ENCODE data around the gene CIB1. TPM values are rescaled to one million over a fixed set of nuclear protein-coding genes. Genes with fewer than 3 reads are reported as not detected.

The CIB1 gene
- total RNA-seq, 1 experiment from 2014 or later = 113 TPM

GRCh38 chr15:90240856-90241255 lies 7.1 kb upstream of the CIB1 start:
- Histone ChIP-seq H3K4me1 (replicated peaks; ENCODE audit: insufficient read depth) (peaks cover 16% of the 10 kb centered on the region; the same call in 1 of the 2 replicates), H4K20me1 (ENCODE audit: insufficient read depth) (no peaks in the 10 kb centered on the region), H3K4me3 (no peak overlapping the region), H3K9me3 (ENCODE audit: insufficient read depth, low read depth) (no peaks in the 10 kb centered on the region), H3K27ac (no peak overlapping the region), H3K9me2 (ENCODE audit: insufficient read depth) (no peaks in the 10 kb centered on the region), H3K36me3 (ENCODE audit: low read depth) (peaks cover 18% of the 10 kb centered on the region), H2AFZ (no peak overlapping the region), H3K4me2 (no peak overlapping the region), H3F3A (ENCODE audit: insufficient read depth, low read depth) (peaks cover 27% of the 10 kb centered on the region; the same call in 1 of the 2 replicates), H3K79me2 (ENCODE audit: low read depth) (0 out of 2 replicates have a peak, but pooled peaks cover 8% of the 10 kb centered on the region), H3K27me3 (ENCODE audit: insufficient read depth, low read depth) (no peaks in the 10 kb centered on the region)
- DNase-seq = no peak
- ChIA-PET POLR2A (ENCODE audit: unreplicated experiment) (no interaction called here), CTCF (no interaction called here)
- intact Hi-C loops (cut with micrococcal nuclease; ENCODE audit: unreplicated experiment) = no loop called here
- BruUV-seq (replicated peaks) = no TSS peak
- TF ChIP-seq CTCF (conservative IDR thresholded peaks at IDR 0.05) (no peak), EZH2 (IDR thresholded peaks at IDR 0.05; ENCODE audit: low read depth) (no peak)

GRCh38 chr15:90239371-90239770 lies 5.6 kb upstream of the CIB1 start:
- Histone ChIP-seq H3K4me2 (no peak overlapping the region), H3K79me2 (ENCODE audit: low read depth) (peaks cover 18% of the 10 kb centered on the region), H3K36me3 (ENCODE audit: low read depth) (peaks cover 18% of the 10 kb centered on the region), H3K27me3 (ENCODE audit: insufficient read depth, low read depth) (no peaks in the 10 kb centered on the region), H3K27ac (no peak overlapping the region), H3K4me3 (no peak overlapping the region), H3F3A (ENCODE audit: insufficient read depth, low read depth) (peaks cover 36% of the 10 kb centered on the region; the same call in 1 of the 2 replicates), H3K4me1 (replicated peaks; ENCODE audit: insufficient read depth) (peaks cover 24% of the 10 kb centered on the region; the same call in 1 of the 2 replicates), H2AFZ (no peak overlapping the region), H4K20me1 (ENCODE audit: insufficient read depth) (no peaks in the 10 kb centered on the region), H3K9me3 (ENCODE audit: insufficient read depth, low read depth) (no peaks in the 10 kb centered on the region), H3K9me2 (ENCODE audit: insufficient read depth) (no peaks in the 10 kb centered on the region)
- TF ChIP-seq CTCF (conservative IDR thresholded peaks at IDR 0.05) (no peak), EZH2 (IDR thresholded peaks at IDR 0.05; ENCODE audit: low read depth) (no peak)
- POLR2A ChIA-PET (ENCODE audit: unreplicated experiment) = no interaction called here
- intact Hi-C loops (cut with micrococcal nuclease; ENCODE audit: unreplicated experiment) = no loop called here
- no peak for DNase-seq
- CTCF ChIA-PET = no interaction called here
- BruUV-seq (replicated peaks) = no TSS peak

- Histone ChIP-seq H3K9me2 (ENCODE audit: insufficient read depth) (no peaks in the 10 kb centered on the region), H3K79me2 (ENCODE audit: low read depth) (peaks cover 49% of the 10 kb centered on the region), H3K4me2 (peak within 1 kb of the TSS; percentile 94), H3K36me3 (ENCODE audit: low read depth) (peaks cover 24% of the 10 kb centered on the region), H3K9me3 (ENCODE audit: insufficient read depth, low read depth) (no peaks in the 10 kb centered on the region), H3K4me3 (peak within 1 kb of the TSS; percentile 86), H4K20me1 (ENCODE audit: insufficient read depth) (0 out of 2 replicates have a peak, but pooled peaks cover 8% of the 10 kb centered on the region), H3F3A (ENCODE audit: insufficient read depth, low read depth) (peaks cover 71% of the 10 kb centered on the region), H3K27me3 (ENCODE audit: insufficient read depth, low read depth) (no peaks in the 10 kb centered on the region), H3K27ac (peak within 1 kb of the TSS; percentile 74), H2AFZ (peak within 1 kb of the TSS; percentile 92), H3K4me1 (replicated peaks; ENCODE audit: insufficient read depth) (peaks cover 55% of the 10 kb centered on the region)
- ChIA-PET CTCF (interaction anchor here (0.6 kb wide), 1 partner anchor 21 kb away, joined by 3 read pairs; no protein-coding TSS in a partner anchor), POLR2A (ENCODE audit: unreplicated experiment) (interaction anchor here (0.5 to 1.0 kb wide), 6 partner anchors 15 to 877 kb away, joined by 3 to 11 read pairs (median 6); partner anchors contain the start of gene TTLL13)
- DNase-seq = no peak
- TSS peak; percentile 49 for BruUV-seq (replicated peaks)
- intact Hi-C loops (cut with micrococcal nuclease; ENCODE audit: unreplicated experiment) = loop anchor here (1.0 to 5.0 kb wide), 2 partner anchors 245 to 342 kb away; partner anchors contain the start of gene AP3S2
- no peak for TF ChIP-seq EZH2 (IDR thresholded peaks at IDR 0.05; ENCODE audit: low read depth)
- no peak for TF ChIP-seq CTCF (conservative IDR thresholded peaks at IDR 0.05)
Measured at GRCh38 chr15:90234096-90234988, 601 bp upstream of the CIB1 start, which contains the start of gene GDPGP1. Gene GDPGP1, plus strand, starts transcription at chr15:90234209. Its CDS starts 6,700 bp downstream, at chr15:90240909.
